H1 (cell line): Measurements from ENCODE around the gene RNF31. TPM values are rescaled to one million over a fixed set of nuclear protein-coding genes. Genes with fewer than 3 reads are reported as not detected.

Experiments
- CTCF ChIA-PET: fragments of 300-600 bp; sonication (Branson Sonifier 250); formaldehyde crosslinking; loops from one replicate; lab custom pipeline; 2021; ENCODE audit not compliant: partially characterized antibody; lab: Charles Lee
- POLR2A ChIA-PET: fragments of 300-600 bp; sonication (Branson Sonifier 250); formaldehyde crosslinking; loops from one replicate; lab custom pipeline; 2021; ENCODE audit warnings: inconsistent platforms; ENCODE audit not compliant: partially characterized antibody; lab: Charles Lee
- DNase-seq, 2 experiments: peaks; one replicate each; pipeline versions ENCODE4 v3.0.0 to v3.0.0-alpha.2; 2010 to 2022; ENCODE audit warnings: low spot score in 2 of 2, low read depth in 1 of 2, mixed read lengths in 1 of 2
- FAIRE-seq: peaks from 2 replicates; lab custom pipeline; 2011; peaks lifted over from hg19 to GRCh38; lab: Jason Lieb, UNC
- H2AFZ ChIP-seq: 2 replicates; pipeline ENCODE4 v1.8.1; 2012; ENCODE audit warnings: low read length, inconsistent platforms
- H2AK5ac ChIP-seq: 2 replicates; pipeline ENCODE4 v1.6.1; 2013; ENCODE audit warnings: low read depth, low read length
- H2BK120ac ChIP-seq: replicated peaks from 2 replicates; pipeline ENCODE3; 2013; ENCODE audit warnings: low read depth, low read length, inconsistent platforms
- H2BK12ac ChIP-seq: 2 replicates; pipeline ENCODE4 v1.6.1; 2013; ENCODE audit warnings: low read depth, low read length
- H2BK15ac ChIP-seq: 2 replicates; pipeline ENCODE4 v1.6.1; 2013; ENCODE audit warnings: low read length
- H2BK20ac ChIP-seq: 2 replicates; pipeline ENCODE4 v1.6.1; 2013; ENCODE audit warnings: low read length
- H2BK5ac ChIP-seq: 2 replicates; pipeline ENCODE4 v1.6.1; 2013; ENCODE audit warnings: low read depth, low read length
- H3K14ac ChIP-seq: 2 replicates; pipeline ENCODE4 v1.6.1; 2013; ENCODE audit warnings: inconsistent platforms; ENCODE audit not compliant: insufficient read length
- H3K18ac ChIP-seq: 2 replicates; pipeline ENCODE4 v1.6.1; 2013; ENCODE audit warnings: low read length; ENCODE audit errors: extremely low read depth
- H3K23ac ChIP-seq: 2 replicates; pipeline ENCODE4 v1.6.1; 2013; ENCODE audit warnings: inconsistent platforms; ENCODE audit not compliant: insufficient read length
- H3K23me2 ChIP-seq: 2 replicates; pipeline ENCODE4 v1.6.1; 2013; ENCODE audit warnings: low read depth, low read length
- H3K27ac ChIP-seq: 2 replicates; pipeline ENCODE4 v1.6.1; 2011; ENCODE audit warnings: low read depth, low read length, inconsistent platforms
- H3K27me3 ChIP-seq, 4 experiments: replicated peaks in 1 of 4; 1 replicate in 1 of 4; 2 replicates in 3 of 4; pipeline versions ENCODE4 v1.6.1 to v1.8.1; 2011 to 2013; ENCODE audit warnings: low read length in 3 of 4, mild to moderate bottlenecking in 3 of 4, inconsistent platforms in 2 of 4, mixed read lengths in 2 of 4, moderate library complexity in 1 of 4; ENCODE audit not compliant: control insufficient read depth in 3 of 4, insufficient read depth in 3 of 4; ENCODE audit errors: extremely low read depth in 1 of 4
- H3K36me3 ChIP-seq, 4 experiments: 2 replicates each; pipeline versions ENCODE4 v1.6.1 to v1.8.1; 2011 to 2013; ENCODE audit warnings: mild to moderate bottlenecking in 4 of 4, low read length in 3 of 4, moderate library complexity in 2 of 4, control low read depth in 1 of 4, inconsistent platforms in 1 of 4; ENCODE audit not compliant: insufficient read depth in 4 of 4, control insufficient read depth in 2 of 4
- H3K4ac ChIP-seq: replicated peaks from 2 replicates; pipeline ENCODE3; 2013; ENCODE audit warnings: low read length, low read depth, mixed read lengths, inconsistent platforms; ENCODE audit not compliant: insufficient read length
- H3K4me1 ChIP-seq, 4 experiments: replicated peaks in 1 of 4; 1 replicate in 1 of 4; 2 replicates in 3 of 4; pipeline versions ENCODE4 v1.6.1 to v1.8.1; 2011 to 2013; ENCODE audit warnings: low read length in 3 of 4, inconsistent platforms in 2 of 4, mixed read lengths in 1 of 4; ENCODE audit not compliant: insufficient read depth in 4 of 4, control insufficient read depth in 3 of 4
- H3K4me2 ChIP-seq, 2 experiments: 2 replicates each; pipeline versions ENCODE4 v1.6.1 to v1.8.1; 2011 to 2013; ENCODE audit warnings: low read depth in 2 of 2, low read length in 2 of 2, control low read depth in 1 of 2, inconsistent platforms in 1 of 2, mild to moderate bottlenecking in 1 of 2; ENCODE audit not compliant: insufficient read depth in 1 of 2
- H3K4me3 ChIP-seq, 4 experiments: fragments of 200-600, 300-600 bp in 1 of 4; sonication (generic), shearing (Covaris generic), sonication (Bioruptor Twin) in 1 of 4; 2 replicates each; pipeline versions ENCODE4 v1.5.1 to v1.8.1; 2011 to 2016; ENCODE audit warnings: low read length in 4 of 4, low read depth in 3 of 4, control low read depth in 2 of 4, inconsistent platforms in 2 of 4, mild to moderate bottlenecking in 2 of 4, mixed read lengths in 1 of 4, moderate library complexity in 1 of 4; ENCODE audit not compliant: insufficient read depth in 2 of 4; ENCODE audit errors: extremely low read depth in 1 of 4
- H3K56ac ChIP-seq: replicated peaks from 2 replicates; pipeline ENCODE3; 2013; ENCODE audit warnings: low read depth, mild to moderate bottlenecking, mixed read lengths, low read length, inconsistent platforms; ENCODE audit not compliant: insufficient read length
- H3K79me1 ChIP-seq: 2 replicates; pipeline ENCODE4 v1.6.1; 2013; ENCODE audit warnings: low read depth, low read length, control low read depth
- H3K79me2 ChIP-seq, 2 experiments: 2 replicates each; pipeline versions ENCODE4 v1.6.1 to v1.8.1; 2012 to 2013; ENCODE audit warnings: low read length in 2 of 2, mild to moderate bottlenecking in 2 of 2, inconsistent platforms in 1 of 2; ENCODE audit not compliant: insufficient read depth in 2 of 2, control insufficient read depth in 1 of 2
- H3K9ac ChIP-seq, 4 experiments: replicated peaks in 1 of 4; 1 replicate in 1 of 4; 2 replicates in 3 of 4; pipeline versions ENCODE4 v1.6.1 to v1.8.1; 2011 to 2013; ENCODE audit warnings: low read depth in 3 of 4, low read length in 3 of 4, control low read depth in 2 of 4, mild to moderate bottlenecking in 2 of 4, moderate library complexity in 2 of 4, inconsistent platforms in 1 of 4; ENCODE audit errors: extremely low read depth in 1 of 4
- H3K9me3 ChIP-seq, 2 experiments: 2 replicates each; pipeline versions ENCODE4 v1.6.1 to v1.8.1; 2012 to 2013; ENCODE audit warnings: mild to moderate bottlenecking in 2 of 2, moderate library complexity in 2 of 2, control low read depth in 1 of 2, inconsistent platforms in 1 of 2, low read depth in 1 of 2, low read length in 1 of 2, mixed read lengths in 1 of 2; ENCODE audit not compliant: insufficient read depth in 2 of 2
- H4K20me1 ChIP-seq, 2 experiments: replicated peaks in 1 of 2; 2 replicates each; pipeline versions ENCODE3 to v1.8.1; 2011 to 2013; ENCODE audit warnings: inconsistent platforms in 2 of 2, low read length in 2 of 2, mild to moderate bottlenecking in 1 of 2; ENCODE audit not compliant: insufficient read depth in 2 of 2, control insufficient read depth in 1 of 2
- H4K5ac ChIP-seq: 2 replicates; pipeline ENCODE4 v1.6.1; 2013; ENCODE audit warnings: low read length, low read depth, mixed read lengths, inconsistent platforms; ENCODE audit not compliant: insufficient read length
- H4K8ac ChIP-seq: 2 replicates; pipeline ENCODE4 v1.8.0; 2013; ENCODE audit warnings: mild to moderate bottlenecking, moderate library complexity, low read length, inconsistent platforms; ENCODE audit not compliant: insufficient read depth; ENCODE audit errors: extremely low read depth
- H4K91ac ChIP-seq: replicated peaks from 2 replicates; pipeline ENCODE3; 2013; ENCODE audit warnings: low read length, mixed read lengths, inconsistent platforms; ENCODE audit not compliant: insufficient read length
- BACH1 ChIP-seq: IDR thresholded peaks from 2 replicates; pipeline ENCODE4 v1.6.1; 2012; ENCODE audit warnings: low read length, improper control_type of control experiment
- CTCF ChIP-seq, 3 experiments: IDR thresholded peaks; 1 replicate in 2 of 3; 2 replicates in 1 of 3; pipeline versions ENCODE4 v1.5.1 to v1.6.1; 2011; ENCODE audit warnings: low read length in 3 of 3, mild to moderate bottlenecking in 3 of 3, inconsistent platforms in 2 of 3, low read depth in 1 of 3, moderate library complexity in 1 of 3; ENCODE audit not compliant: insufficient read depth in 1 of 3; ENCODE audit errors: control extremely low read depth in 1 of 3
- HDAC6 ChIP-seq: IDR thresholded peaks from one replicate; pipeline ENCODE4 v1.7.1; 2012; ENCODE audit warnings: low read depth, mild to moderate bottlenecking, inconsistent platforms, low read length, moderate library complexity
- NANOG ChIP-seq: IDR thresholded peaks from 2 replicates; pipeline ENCODE4 v1.6.1; 2011; ENCODE audit warnings: low read length, low read depth, mild to moderate bottlenecking, inconsistent platforms; ENCODE audit not compliant: insufficient read depth, poor library complexity, severe bottlenecking
- NRF1 ChIP-seq: IDR thresholded peaks from 2 replicates; pipeline ENCODE4 v1.6.1; 2011; ENCODE audit warnings: mild to moderate bottlenecking, low read depth, low read length, improper control_type of control experiment
- POLR2AphosphoS5 ChIP-seq: IDR thresholded peaks from 2 replicates; pipeline ENCODE4 v1.6.1; 2011; ENCODE audit warnings: low read depth, low read length
- SAP30 ChIP-seq: fragments of 300-600 bp; sonication (generic); IDR thresholded peaks from 2 replicates; pipeline ENCODE4 v1.7.1; 2012; ENCODE audit warnings: low read length, moderate library complexity, mild to moderate bottlenecking, inconsistent platforms; ENCODE audit not compliant: insufficient read depth, insufficient replicate concordance
- SP2 ChIP-seq: IDR thresholded peaks from 2 replicates; pipeline ENCODE4 v1.6.1; 2012; ENCODE audit warnings: mild to moderate bottlenecking, low read length, inconsistent platforms
- SRF ChIP-seq: IDR thresholded peaks from 2 replicates; pipeline ENCODE4 v1.6.1; 2011; ENCODE audit warnings: mild to moderate bottlenecking, low read depth, low read length, moderate library complexity
- WGBS, 2 experiments: shearing (Covaris generic) in 1 of 2; methylation state at CpG; one replicate each; pipeline versions ENCODE4 v1.1.6 to v1.1.7; 2013 to 2015; ENCODE audit warnings: low lambda C conversion rate in 2 of 2, mixed read lengths in 2 of 2, inconsistent platforms in 1 of 2, low coverage in 1 of 2, missing lambda C conversion rate in 1 of 2; ENCODE audit not compliant: insufficient replicate concordance in 2 of 2, insufficient coverage in 1 of 2, insufficient read length in 1 of 2; ENCODE audit errors: extremely low coverage in 1 of 2, missing lambda C conversion rate in 1 of 2; 5-methylcytosine and 5-hydroxymethylcytosine counted together
- polyA plus RNA-seq, 7 experiments: library from polyadenylated mRNA; depleted of rRNA in 3 of 7; stranded (reverse) in 5 of 7; unstranded in 2 of 7; fragments of >200 nt in 5 of 7; fragments of 200-250 nt in 2 of 7; gene quantifications; 1 replicate in 5 of 7; 2 replicates in 1 of 7; 4 replicates in 1 of 7; pipeline versions ENCODE4 v1.2.1 to v1.2.3, GENCODE V29; 2011 to 2013; ENCODE audit warnings: missing spikeins in 2 of 7, mixed read lengths in 2 of 7
- total RNA-seq: library from RNA; stranded (reverse); fragmentation: NEBNext Ultra II Directional; extraction: Animal tissue kit (Norgen Biotek cat#: 25700); gene quantifications from 2 replicates; pipeline ENCODE4 v1.2.1, GENCODE V29; 2021
- TF ChIP-seq, protein P1 (sequence below): IDR thresholded peaks from 2 replicates; pipeline ENCODE4 v1.6.1; 2012; ENCODE audit warnings: inconsistent platforms

The RNF31 gene
- total and polyA plus RNA-seq, 2 of the 8 experiments (the other 6 are each of a cell fraction or from before 2014, with no cell fraction given), result 17.5 to 72.0 TPM

- Histone ChIP-seq H4K8ac (peak overlapping the region; percentile 64; the same call in 1 of the 2 replicates), H3K14ac (no peak overlapping the region), H3K4me3 (peak overlapping the region; percentile 64 to 100 (median 75)), H3K4me1 (peaks cover 0 to 10% (median 6%) of the 10 kb centered on the region in 4 experiments; a peak in 5 of 7 replicates), H3K18ac (peak overlapping the region; percentile 17), H3K27me3 (no peaks in the 10 kb centered on the region), H3K27ac (peak overlapping the region; percentile 14; the same call in 1 of the 2 replicates), H2BK120ac (no peak overlapping the region), H3K36me3 (peaks cover 8 to 25% (median 14%) of the 10 kb centered on the region in 4 experiments; a peak in 6 of 8 replicates), H2BK15ac (peak overlapping the region; percentile 4; the same call in 1 of the 2 replicates), H3K9ac (peak overlapping the region in 3 of 4 experiments; percentile 42 to 66 (median 50); a peak in 3 of 7 replicates), H3K23me2 (peaks cover 5% of the 10 kb centered on the region; the same call in 1 of the 2 replicates), H4K20me1 (peaks cover 0 to 1% of the 10 kb centered on the region in 2 experiments), H3K56ac (no peak overlapping the region), H3K9me3 (no peaks in the 10 kb centered on the region), H4K5ac (peak overlapping the region; percentile 34), H3K4ac (no peak overlapping the region), H3K79me2 (peaks cover 0 to 12% of the 10 kb centered on the region in 2 experiments; a peak in 2 of 4 replicates), H3K4me2 (peak overlapping the region; percentile 81 to 95), H2BK5ac (peak overlapping the region; percentile 90; the same call in 1 of the 2 replicates), H2AK5ac (no peak overlapping the region), H3K79me1 (peaks cover 4% of the 10 kb centered on the region; the same call in 1 of the 2 replicates), H4K91ac (no peak overlapping the region), H3K23ac (no peak overlapping the region), H2BK20ac (no peak overlapping the region), H2AFZ (peak overlapping the region; percentile 94), H2BK12ac (no peak overlapping the region; the same call in 1 of the 2 replicates)
- FAIRE-seq (no peak), DNase-seq (no peak)
- WGBS, 2 experiments, result 15% methylated on average over 9 of the region's 9 CpGs; no CpG with 5 or more reads in 1 of the 2 experiments
- POLR2A ChIA-PET, result interaction anchor here (0.8 to 10.5 kb wide), 15 partner anchors 8 to 136 kb away, joined by 3 to 118 read pairs (median 7); partner anchors contain the start of genes CHMP4A, DCAF11, IRF9 and NRL
- CTCF ChIA-PET, result interaction anchor here (1.0 to 1.7 kb wide), 6 partner anchors 12 to 77 kb away, joined by 3 to 7 read pairs (median 4); partner anchors contain the start of genes IRF9, PSME2 and RNF31
- TF ChIP-seq SP2 (no peak), SAP30 (no peak), HDAC6 (no peak), NRF1 (no peak), NANOG (no peak), BACH1 (no peak), POLR2AphosphoS5 (no peak), CTCF (IDR thresholded peaks at IDR 0.05; ENCODE audit: control extremely low read depth in 1 of 3, insufficient read depth in 1 of 3, low read depth in 1 of 3, low read length in 3 of 3) (no peak), SRF (no peak)
- TF ChIP-seq, protein P1, sequence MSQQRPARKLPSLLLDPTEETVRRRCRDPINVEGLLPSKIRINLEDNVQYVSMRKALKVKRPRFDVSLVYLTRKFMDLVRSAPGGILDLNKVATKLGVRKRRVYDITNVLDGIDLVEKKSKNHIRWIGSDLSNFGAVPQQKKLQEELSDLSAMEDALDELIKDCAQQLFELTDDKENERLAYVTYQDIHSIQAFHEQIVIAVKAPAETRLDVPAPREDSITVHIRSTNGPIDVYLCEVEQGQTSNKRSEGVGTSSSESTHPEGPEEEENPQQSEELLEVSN, result no peak
Observed at GRCh38 chr14:24135584-24135833, 11.8 kb upstream of the RNF31 start.
